Measurements from ENCODE around the gene ADCK1.

Gene ADCK1

DNA sequence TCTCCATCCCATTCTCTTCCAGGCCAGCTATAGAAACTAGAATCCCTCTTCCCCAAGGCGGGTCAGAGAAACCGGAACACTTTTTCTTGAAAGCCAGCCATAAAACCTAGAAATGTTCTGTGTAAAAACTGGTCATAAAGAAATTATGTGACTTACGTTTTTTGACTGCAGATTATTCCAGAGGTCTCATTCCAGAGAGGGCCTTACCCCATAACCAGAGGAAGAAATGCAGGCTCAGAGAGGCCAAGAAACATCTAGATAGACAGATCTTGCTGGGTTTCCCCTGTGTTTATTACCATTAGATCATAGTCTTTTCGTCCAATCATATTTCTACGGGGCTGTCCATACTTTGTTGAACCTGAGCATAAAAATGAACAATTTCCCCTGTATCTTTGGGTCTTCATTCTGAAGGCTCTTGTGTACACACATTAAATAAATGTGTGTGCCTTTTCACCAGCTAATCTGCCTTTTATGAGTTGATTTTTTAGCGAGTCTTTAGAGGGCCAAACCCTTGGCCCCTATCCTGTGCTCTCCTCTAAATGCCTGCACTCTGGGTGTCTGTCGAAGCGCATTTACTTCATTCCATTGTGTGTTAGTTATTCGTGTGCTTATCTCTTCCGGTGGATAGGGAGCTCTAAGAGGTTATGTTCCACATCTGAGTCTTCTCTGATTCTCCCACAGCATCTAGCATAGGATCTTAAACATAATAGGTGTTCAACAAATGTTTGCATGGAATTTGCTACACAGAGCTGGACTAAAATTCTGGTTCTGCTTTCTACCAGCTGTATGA is 163.0 kb downstream of the ADCK1 start:
- TF ChIP-seq, protein P1, sequence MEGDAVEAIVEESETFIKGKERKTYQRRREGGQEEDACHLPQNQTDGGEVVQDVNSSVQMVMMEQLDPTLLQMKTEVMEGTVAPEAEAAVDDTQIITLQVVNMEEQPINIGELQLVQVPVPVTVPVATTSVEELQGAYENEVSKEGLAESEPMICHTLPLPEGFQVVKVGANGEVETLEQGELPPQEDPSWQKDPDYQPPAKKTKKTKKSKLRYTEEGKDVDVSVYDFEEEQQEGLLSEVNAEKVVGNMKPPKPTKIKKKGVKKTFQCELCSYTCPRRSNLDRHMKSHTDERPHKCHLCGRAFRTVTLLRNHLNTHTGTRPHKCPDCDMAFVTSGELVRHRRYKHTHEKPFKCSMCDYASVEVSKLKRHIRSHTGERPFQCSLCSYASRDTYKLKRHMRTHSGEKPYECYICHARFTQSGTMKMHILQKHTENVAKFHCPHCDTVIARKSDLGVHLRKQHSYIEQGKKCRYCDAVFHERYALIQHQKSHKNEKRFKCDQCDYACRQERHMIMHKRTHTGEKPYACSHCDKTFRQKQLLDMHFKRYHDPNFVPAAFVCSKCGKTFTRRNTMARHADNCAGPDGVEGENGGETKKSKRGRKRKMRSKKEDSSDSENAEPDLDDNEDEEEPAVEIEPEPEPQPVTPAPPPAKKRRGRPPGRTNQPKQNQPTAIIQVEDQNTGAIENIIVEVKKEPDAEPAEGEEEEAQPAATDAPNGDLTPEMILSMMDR (IDR thresholded peaks at IDR 0.05; ENCODE audit: insufficient read depth, low read depth, low read length, missing control alignments): no peak
- H3K4me3 ChIP-seq (ENCODE audit: low read depth, low read length): no peak overlapping the region

DNA sequence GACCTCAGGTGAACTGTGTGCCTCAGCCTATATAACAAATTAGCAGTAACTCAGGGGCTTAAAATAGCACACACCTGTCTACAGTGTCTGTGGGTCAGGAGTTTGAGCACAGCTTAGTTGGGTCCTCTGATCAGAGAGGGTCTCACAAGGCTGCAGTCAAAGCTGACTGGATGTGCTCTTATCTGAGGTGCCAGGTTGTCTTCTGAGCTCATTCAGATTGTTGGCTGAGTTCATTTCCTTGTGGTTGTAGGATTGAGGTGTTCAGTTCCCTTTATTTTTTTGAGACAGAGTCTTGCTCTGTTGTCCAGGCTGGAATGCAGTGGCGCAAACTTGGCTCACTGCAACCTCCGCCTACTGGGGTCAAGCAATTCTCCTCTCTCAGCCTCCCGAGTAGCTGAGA is 164.7 kb downstream of the ADCK1 start:
- no peak for DNase-seq (ENCODE audit: low read depth)
- no peak overlapping the region for H3K4me3 ChIP-seq (ENCODE audit: low read depth, low read length)
- TF ChIP-seq, protein P1 (IDR thresholded peaks at IDR 0.05; ENCODE audit: insufficient read depth, low read depth, low read length, missing control alignments): no peak

More for the DNA sequence above, 163.0 kb downstream of the ADCK1 start:
- no peak for DNase-seq (ENCODE audit: low read depth)

DNA sequence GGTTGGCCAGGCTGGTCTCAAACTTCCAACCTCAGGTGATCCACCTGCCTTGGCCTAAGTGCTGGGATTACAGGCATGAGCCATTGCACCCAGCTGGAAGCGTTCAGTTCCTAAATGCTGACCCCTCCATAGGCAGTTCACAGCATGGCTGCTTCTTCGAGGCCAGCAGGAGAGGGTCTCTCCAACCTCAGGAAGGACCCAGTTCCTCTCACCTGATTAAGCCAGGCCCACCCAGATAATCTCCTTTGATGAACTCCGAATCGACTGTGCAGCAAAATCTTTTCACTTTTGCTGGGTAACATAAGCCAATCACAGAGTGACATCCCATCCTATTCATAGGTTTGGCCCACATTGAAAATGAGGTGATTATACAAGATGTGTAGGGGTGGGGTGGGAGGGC is 165.1 kb downstream of the ADCK1 start:
- H3K4me3 ChIP-seq (ENCODE audit: low read depth, low read length): no peak overlapping the region
- no peak for DNase-seq (ENCODE audit: low read depth)
- TF ChIP-seq, protein P1 (IDR thresholded peaks at IDR 0.05; ENCODE audit: insufficient read depth, low read depth, low read length, missing control alignments): no peak

DNA sequence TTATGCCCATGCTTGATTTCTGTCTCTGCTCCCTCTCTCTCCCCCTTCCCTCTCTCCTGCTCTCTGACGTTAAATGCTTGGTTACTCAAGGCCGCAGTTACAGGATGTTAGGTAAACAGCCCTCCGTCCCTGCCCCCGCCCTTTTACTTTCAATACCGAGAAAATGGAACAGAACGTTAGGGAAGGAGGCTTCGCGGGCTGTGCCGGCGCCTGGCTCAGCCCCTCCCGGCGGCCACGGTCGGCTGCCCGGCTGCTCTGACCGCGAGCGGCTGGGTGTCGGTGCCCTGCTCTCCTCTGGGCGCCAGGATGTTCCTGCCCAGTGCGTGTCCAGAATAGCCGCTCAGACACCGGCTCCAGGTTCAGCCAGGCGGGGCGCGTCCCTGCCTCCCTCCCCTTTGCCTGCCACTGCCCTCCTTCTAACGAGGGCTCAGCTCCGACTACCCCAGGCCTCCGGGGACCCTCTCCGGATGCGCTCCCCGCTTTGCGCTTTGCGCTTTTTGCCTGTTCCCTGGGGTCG is 166.1 kb downstream of the ADCK1 start:
- peak; percentile 62 for DNase-seq (ENCODE audit: low read depth)
- peak overlapping the region; percentile 29 for H3K4me3 ChIP-seq (ENCODE audit: low read depth, low read length)
- TF ChIP-seq, protein P1 (IDR thresholded peaks at IDR 0.05; ENCODE audit: insufficient read depth, low read depth, low read length, missing control alignments): no peak

DNA sequence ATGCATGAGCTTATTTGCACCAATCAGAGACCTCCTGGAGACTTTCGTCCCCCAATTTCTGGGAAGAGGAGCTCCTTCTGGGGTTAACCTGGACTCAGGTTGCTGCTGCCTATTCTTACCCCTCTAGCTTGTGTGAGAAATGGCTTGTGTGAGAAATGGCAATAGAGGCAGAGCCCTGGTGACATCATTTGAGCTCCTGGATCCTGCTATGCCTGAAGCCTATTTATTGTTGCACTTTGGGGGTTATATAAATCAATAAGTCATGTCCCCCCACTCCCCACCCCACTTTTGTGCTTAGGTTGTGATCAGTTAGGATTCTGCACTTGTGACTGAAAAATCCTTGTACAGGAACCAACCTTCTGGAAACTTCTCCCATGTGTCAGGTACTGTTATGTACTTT is 167.2 kb downstream of the ADCK1 start:
- H3K4me3 ChIP-seq (ENCODE audit: low read depth, low read length): no peak overlapping the region
- no peak for DNase-seq (ENCODE audit: low read depth)
- TF ChIP-seq, protein P1 (IDR thresholded peaks at IDR 0.05; ENCODE audit: insufficient read depth, low read depth, low read length, missing control alignments): no peak

DNA sequence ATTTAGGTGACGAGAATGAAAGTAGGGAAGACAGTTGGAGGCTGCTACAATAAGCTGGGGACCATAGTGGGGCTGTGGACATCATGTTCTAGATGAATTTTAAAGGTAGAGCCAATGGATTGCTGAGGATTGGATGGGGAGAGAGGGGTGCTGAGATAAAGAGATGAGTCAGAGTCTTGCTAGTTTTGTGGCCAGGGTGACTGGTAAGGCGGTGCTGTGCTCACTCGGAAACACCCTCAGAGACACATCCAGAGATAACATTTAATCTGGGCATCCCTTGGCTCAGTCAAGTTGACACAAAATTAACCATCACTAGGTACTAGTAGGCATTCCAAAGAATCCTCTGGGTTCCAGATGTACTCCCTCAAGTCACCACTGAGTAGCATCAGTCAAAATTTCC is 170.7 kb downstream of the ADCK1 start:
- TF ChIP-seq, protein P1 (IDR thresholded peaks at IDR 0.05; ENCODE audit: insufficient read depth, low read depth, low read length, missing control alignments): no peak

More for the DNA sequence above, 170.7 kb downstream of the ADCK1 start:
- no peak for DNase-seq (ENCODE audit: low read depth)
- H3K4me3 ChIP-seq (ENCODE audit: low read depth, low read length): no peak overlapping the region

Measured in GM12865 (cell line).